Activated CD4-positive, CD25-positive, alpha-beta regulatory T cell (primary cell): ENCODE data around the gene ZDHHC17.
"Not testable (repeated sequence)": the region's sequence is repeated elsewhere in the genome, so short reads cannot be mapped to it uniquely, and the experiment has no call there.

Source experiments
- DNase-seq, 4 experiments: peaks; one replicate each; lab custom pipeline; 2025; lab: John Stamatoyannopoulos, UW

ZDHHC17 gene

GRCh38 chr12:76765598-76765997 lies 1.7 kb downstream of the ZDHHC17 start:
- DNase-seq: no peak

DNA sequence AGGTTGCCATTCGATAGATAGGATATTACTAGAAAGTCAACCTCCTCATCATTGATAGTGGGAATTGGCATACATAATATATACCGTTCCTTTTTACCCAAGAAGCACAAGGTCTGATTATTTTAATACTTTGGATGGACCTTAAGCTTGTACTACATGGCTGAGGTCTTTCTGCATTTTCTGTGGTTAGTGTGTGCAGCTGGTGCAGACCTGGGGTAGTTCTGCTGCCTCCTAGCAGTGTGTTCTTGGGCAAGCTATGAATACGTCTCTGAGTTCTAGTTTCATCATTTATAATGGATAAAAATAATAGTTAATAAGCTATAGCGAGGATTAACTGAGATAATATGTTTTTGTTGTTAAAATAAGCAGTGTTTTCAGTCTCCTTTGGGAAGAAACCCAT lies 2.2 kb downstream of the ZDHHC17 start:
- no peak for DNase-seq

- no peak for DNase-seq
Measured at GRCh38 chr12:76768576-76768975, 4.7 kb downstream of the ZDHHC17 start.

DNA sequence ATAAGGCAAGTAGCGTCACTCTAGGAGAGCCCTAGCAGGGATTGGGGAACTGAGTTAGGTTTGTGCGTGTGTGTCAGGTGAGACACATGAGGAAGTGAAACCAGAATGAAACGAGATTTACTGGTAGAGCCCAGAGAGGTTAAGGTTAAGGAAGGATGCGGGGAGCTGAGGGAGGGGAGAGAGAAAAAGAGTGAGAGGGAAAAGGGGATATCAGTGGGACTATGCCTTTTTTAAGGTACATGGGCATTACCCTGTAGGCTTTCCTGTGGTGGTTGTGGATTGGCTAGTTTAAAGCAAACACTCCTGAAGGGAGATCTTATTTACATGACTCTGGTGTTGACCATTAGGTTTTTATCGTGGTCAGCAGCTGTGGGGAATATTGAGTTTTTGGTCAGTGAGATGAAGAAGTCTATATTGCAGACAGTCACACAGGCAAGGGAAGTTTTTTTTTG lies 13.9 kb downstream of the ZDHHC17 start:
- DNase-seq: no peak

- no peak for DNase-seq
Measured at GRCh38 chr12:76778364-76778763, 14.4 kb downstream of the ZDHHC17 start.

- DNase-seq: not testable (repeated sequence)
Measured at GRCh38 chr12:76779310-76779709, 15.4 kb downstream of the ZDHHC17 start.

DNA sequence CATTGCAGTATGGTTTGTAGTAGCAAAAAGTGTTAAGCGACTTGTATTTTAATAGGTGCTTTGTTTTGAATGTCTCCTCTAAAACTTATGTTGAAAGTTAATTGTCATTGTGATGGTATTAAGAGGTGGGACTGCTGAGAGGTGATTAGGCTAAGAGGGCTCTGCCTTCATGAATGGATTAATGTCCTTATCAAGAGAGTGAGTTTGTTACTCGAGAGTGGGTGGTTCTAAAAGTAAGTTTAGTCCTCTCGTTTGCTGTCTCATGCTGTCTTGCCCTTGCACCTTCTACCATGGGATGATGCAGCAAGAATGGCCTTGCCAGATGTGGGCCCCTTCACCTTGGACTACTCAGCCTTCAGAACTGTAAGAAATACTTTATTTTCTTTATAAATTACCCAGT lies 17.4 kb downstream of the ZDHHC17 start:
- DNase-seq: no peak

DNA sequence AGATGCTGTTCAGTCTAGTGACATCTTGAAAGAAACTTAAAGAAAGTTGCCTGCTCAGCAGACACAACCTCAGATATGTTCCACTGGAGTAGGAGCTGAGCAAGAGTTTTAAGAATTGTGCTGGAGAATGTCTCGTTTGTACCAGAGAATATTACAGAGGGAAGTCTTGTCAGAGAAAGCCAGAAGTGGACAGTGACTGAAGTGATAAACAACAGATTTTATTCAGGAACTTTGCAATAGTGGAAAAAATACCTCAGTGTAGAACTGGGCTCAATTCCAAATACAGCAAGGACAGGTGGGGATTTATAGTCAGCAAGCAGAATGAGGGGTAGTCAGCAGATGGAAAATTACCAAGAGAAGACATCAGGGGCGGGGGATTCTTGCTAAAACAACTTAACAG lies 18.6 kb downstream of the ZDHHC17 start:
- DNase-seq: no peak

DNA sequence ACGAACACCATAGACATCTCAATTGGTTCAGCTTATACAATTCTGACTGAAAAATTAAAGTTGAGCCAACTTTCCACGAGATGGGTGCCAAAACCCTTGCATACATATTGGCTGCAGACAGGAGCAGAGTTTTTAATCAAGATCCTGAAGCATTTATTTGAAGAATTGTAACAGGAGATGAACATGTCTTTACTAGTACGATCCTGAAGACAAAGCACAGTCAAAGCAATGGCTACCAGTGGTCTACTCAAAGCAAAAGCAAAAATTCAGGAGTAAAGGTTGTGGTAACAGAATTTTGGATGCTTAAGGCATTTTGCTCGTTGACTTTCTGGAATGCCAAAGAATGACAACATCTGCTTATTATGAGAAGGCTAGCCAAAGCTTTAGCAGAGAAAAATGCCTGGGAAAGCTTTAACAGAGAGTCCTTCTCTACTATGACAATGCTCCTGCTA lies 20.7 kb downstream of the ZDHHC17 start:
- DNase-seq: no peak

DNA sequence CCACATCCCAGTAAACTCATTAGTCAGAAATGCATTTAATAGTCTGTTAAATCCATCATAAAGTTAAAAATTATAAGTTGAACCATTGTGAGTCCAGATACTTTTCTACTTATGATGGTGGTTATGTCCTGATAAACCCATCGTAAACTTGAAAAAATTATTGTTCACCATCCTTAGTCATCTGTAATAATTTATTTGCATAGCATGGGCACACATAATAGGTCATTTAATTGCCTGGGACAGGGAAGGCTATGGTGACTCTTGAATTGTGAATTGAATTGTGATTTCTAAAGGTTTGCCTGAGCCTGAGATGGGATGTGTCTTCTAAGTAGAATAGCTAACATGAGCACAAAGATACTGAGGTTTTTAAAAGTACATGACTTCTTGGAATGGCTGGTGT lies 21.5 kb downstream of the ZDHHC17 start:
- no peak for DNase-seq

DNA sequence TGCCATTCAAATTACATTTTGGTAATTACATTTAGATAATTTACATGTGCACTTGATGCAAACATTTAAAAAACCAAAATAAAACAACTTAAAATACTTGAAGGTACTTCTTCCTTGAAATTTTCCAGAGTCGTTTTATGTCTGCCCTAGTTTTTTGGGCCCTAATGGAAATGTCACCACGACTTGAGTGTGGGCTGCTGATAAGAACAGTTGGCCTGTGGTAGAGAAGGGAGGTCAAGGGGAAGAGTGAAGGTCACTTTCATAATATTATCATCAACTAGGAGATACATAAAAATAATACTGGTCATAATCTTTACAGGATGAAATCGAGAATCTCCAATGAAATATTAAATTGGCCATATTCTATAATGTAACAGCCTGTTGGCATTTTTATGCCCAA lies 23.1 kb downstream of the ZDHHC17 start:
- no peak for DNase-seq

DNA sequence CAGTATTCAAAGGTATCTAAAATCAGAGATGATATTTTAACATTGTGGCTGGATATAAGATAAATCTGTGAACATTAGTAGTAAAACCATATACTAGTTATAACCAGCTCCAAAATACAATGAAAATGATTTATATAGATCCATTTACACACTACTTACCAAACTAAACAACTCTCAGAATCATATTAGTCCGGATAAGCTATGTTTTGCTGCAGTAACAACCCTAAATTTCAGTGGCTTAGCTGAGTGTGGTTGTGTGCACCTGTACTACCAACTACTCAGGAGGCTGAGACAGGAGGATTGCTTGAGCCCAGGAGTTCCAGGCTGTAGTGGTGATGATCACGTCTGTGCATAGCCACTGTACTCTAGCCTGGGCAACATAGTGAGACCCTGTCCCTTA lies 23.8 kb downstream of the ZDHHC17 start:
- no peak for DNase-seq

DNA sequence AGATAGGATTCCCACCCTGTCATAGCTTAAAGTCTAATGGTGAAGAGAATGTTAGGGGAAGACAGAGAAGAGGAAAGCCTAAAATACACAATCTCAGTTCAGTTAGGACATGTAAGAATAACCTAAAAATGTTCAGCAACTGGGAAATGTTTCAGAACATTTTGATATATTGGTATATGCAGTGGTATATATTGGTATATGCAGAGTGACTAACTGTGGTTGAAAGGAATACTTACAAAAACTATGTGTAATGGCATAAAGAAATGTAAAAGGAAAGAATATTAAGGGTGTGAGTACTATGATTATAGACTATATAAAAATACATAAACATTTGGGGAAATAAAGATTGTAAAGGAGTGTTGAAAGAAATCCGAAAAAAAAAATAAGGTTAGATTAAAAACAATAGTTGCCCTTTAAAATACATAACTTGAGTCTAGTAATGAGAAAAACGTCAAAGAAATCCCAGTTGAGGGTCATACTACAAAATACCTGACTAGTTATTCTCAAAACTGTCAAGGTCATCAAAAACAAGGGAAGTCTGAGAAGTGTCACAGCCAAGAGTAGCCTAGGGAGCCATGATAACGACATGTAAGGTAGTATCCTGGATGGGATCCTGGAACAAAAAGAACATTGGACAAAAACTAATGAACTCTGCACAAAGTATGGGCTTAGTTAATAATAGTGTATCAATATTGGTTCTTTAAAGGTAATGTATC lies 25.6 kb downstream of the ZDHHC17 start:
- no peak for DNase-seq

DNA sequence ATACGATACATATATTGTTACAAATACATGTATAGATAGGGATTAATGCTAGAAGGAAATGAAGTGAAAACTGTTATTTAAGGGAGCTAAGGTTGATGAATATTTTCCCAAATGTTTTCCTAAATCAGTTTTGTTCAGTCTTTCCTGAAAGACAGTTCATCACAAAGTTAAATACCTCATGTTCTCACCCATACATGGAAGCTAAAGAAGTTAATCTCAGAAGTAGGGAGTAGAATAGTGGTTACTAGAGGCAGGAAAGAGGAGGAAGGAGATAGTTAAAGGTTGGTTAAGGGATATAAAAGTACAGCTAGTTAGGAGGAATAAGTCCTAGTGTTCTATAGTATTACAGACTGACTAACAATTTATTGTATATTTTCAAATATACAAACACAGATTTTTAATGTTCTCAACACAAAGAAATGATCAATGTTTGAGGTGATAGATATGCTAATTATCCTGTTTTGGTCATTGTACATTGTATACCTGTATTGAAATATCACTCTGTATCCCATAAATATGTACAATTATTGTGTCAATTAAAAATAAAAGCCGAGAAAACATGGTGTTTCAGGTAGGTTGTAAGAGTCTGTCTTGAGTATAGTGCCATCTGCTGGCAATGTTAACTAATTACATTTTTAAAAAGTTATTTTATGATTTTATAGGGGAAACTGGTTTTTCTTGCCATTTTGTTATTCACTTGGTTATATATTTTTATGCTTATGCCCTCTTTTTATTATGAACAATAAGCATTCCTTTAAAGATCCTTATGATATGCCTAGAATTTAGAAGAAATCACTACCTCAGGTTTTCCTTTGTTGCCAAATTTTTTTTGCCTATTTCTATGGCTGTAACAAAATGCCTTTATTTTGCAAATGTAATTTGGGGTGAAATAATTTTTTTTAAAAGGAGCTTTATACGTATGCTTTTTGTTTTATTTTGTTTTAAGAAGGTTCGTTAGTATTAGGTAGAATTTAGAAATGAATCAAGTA lies 26.9 kb downstream of the ZDHHC17 start:
- no peak for DNase-seq

GRCh38 chr12:76792828-76793227 lies 28.9 kb downstream of the ZDHHC17 start:
- DNase-seq: no peak

- DNase-seq: no peak
Measured at GRCh38 chr12:76798864-76799263, 34.9 kb downstream of the ZDHHC17 start.

GRCh38 chr12:76799362-76799761 lies 35.4 kb downstream of the ZDHHC17 start:
- DNase-seq: no peak

- no peak for DNase-seq
Measured at GRCh38 chr12:76802060-76802459, 38.1 kb downstream of the ZDHHC17 start.

GRCh38 chr12:76804435-76804976 lies 40.6 kb downstream of the ZDHHC17 start:
- no peak for DNase-seq

- no peak for DNase-seq
Measured at GRCh38 chr12:76810671-76811419, 46.9 kb downstream of the ZDHHC17 start.

DNA sequence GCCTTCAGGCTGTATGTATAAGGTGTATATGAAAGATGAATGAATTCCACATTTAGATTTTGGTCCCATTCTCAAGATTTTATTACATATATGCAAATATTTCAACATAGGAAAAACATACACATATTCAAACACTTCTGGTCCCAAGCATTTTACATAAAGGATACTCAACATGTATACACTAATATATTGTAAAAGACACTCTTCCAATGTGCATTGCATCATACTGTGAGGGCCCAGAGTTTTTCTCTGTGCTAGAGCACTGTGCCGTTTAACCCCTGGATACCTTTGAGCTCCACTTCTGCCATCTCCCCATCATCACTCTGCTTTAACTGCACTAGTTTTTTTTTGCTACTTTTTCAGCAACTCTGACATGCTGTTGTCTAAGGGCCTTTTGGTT lies 48.1 kb downstream of the ZDHHC17 start:
- DNase-seq: no peak

DNA sequence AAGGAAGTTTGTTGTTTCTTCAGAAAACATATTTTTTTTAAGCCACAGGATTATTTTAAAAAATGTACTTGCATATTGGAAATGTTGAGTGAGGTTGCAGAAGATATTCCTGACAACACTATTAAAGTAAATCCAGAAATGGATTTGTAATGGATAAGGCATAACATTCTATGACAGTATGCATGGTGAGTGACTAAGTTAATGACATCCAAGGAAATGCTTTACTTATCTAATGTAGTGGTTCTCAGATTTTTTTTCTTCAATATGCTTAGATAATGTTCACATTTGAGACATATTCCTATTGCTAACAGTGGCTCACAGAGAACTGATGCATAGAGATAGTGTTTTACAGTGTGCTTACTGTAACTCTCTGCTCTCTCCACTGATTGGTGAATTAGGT lies 49.4 kb downstream of the ZDHHC17 start:
- no peak for DNase-seq
